HG03175 (cell line): ENCODE measurements around the gene SGPP2.
A peak's percentile ranks its signal among the peaks of the same experiment; 100 is the strongest.

Source experiments
- ATAC-seq: cut with Tn5 transposase; IDR thresholded peaks from one replicate; pipeline ENCODE4 v1.9.1; 2021; ENCODE audit warnings: mild to moderate bottlenecking, moderate library complexity; ENCODE audit not compliant: unreplicated experiment

The SGPP2 gene

DNA sequence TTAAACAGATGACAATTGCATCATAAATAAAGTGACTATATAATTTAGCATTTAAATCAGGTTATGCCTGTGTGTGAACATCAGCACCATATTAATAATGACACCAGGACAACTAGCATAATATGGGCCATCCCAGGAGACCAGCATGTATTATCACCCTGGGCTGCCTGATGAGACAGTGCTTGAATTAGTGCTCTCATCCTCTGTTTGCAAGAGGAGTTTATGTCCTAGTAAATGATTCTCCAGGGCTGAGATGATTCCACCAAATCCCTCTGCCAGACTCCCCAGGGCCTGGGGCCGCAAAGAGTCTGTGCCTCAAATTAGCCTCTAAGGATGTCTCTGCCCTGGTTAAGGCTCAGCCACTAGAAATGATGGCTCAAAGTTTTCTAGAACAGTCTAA is 97.7 kb downstream of the SGPP2 start:
- ATAC-seq, result no peak

DNA sequence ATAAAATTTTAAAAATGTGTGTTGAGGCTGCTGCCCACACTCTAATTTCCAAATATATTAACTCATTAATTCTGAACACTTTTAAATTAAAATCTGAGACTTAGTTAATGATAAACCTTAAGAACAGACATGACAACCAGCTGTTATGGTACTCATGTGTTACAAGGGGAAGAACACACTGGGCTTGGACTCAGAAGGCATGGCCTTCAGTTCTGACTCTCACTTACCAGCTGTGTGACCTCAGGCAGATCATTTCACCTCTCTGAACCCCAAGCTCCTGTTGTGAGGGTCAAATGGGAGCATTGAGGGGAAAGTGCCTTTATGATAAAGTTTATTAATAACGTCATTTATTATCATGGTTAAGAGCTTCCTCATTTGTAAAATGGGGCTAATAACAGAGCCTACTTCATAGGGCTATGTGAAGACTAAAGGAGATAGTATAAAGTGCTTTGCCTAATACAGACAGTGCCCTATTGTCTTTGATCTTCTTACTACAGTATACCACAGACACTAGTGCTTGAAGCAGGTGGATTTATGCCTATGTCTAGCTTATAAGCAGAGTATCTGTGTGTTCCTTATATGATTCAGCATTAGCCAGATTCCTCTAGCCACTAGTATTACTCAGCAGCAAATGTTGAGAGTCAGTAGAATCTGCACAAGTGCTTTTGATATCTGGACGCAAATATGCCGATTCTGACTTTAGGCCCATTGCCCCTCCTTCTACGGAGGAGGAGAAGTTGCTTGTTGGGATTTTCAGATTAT is 99.6 kb downstream of the SGPP2 start:
- peak; percentile 72 for ATAC-seq

DNA sequence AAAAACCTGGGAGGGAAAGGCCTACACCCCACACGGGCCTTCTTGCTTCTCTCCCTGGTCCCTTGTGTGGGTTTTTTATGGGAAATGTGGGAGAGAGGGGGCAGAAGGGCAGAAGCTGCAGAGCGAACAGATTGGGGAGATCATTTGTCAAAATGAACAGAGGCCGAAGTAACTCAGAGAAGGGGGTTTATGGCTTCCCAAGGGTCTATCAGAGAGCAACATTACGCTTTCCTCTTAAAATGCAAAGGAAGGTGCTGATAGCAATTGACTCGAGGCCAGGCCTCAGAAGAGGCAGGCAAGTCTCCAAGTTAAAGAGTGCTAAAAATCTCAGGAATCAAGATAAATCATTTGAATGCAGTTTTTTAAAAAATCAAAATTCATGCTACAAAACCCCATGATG is 101.5 kb downstream of the SGPP2 start:
- no peak for ATAC-seq

DNA sequence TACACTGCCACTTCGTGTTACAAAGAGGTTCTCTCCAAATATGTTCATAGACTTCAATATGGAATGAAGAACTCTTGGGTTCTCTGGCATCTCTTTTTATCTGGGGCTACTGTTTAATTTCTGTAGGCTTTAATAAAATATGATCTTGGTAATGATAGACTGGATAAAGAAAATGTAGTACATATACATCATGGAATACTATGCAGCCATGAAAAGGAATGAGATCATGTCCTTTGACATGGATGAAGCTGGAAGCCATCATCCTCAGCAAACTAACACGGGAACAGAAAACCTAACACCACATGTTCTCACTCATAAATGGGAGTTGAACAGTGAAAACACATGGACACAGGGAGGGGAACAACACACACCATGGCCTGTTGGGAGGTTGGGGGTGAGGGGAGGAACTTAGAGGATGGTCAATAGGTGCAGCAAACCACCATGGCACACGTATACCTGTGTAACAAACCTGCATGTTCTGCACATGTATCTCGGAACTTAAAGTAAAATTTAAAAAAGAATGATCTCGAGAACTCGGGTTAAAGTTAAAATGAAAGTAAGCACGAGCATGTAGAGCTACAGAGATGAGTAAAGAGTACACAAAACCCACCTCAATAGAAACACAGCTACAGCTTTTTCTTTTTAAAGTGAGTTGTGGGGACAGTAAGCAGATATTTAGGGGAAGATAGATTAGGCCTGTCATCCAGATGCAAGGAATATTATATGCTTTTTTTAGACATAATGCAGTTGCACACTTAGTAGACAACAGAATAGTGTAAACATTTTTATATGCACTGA is 102.3 kb downstream of the SGPP2 start:
- no peak for ATAC-seq

DNA sequence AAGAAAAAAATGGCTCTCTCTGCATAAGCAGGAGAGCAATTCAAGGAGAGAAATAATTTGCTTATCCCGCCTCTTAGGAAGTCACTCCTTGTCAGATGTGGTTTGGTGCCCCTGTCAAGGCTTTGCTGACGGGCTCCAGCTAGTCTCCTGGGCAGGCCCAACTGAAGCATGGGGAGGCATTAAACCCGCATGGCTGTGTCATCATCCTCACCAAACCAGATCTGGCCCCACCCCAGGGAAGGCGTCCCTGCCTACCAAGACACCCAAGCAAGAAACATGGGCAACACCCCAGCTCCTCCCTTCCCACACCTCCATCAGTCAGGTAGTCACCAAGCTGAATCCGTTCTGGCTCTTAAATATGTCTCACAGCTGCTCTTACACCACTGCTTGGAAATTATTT is 108.0 kb downstream of the SGPP2 start:
- no peak for ATAC-seq

DNA sequence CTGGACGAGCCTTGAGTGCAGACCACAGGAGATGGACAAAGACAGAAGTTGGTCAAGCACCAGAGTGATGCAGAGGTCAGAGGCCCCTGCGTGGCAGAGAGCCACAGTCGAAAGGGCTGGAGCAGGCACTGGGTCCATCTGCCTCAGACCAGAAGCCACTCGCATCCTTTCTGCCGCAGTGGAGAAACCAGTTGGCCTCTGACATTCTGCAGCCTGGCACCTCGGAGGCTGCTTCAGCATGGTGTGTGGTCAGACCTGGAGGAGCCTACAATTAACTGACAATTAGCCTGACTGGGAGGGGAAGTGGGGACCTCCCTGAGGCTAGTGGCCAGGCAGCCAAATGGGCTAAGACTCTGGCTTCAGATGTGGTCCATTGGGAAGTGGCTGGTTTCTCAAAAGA is 111.1 kb downstream of the SGPP2 start:
- no peak for ATAC-seq

DNA sequence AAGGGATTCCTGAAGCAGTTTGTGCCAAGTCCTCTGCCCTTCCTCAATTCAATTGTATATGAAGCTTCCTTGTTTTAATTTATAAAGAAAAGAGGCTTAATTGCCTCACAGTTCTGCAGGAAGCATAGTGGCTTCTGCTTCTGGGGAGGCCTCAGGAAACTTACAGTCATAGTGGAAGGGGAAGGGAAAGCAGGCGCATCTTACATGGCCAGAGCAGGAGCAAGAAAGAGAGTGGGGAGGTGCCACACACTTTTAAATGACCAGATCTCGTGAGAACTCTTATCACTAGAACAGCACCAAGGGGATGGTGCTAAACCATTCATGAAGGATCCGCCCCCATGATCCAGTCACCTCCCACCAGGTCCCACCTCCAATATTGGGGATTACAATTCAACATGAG is 114.2 kb downstream of the SGPP2 start:
- ATAC-seq, result peak; percentile 50

DNA sequence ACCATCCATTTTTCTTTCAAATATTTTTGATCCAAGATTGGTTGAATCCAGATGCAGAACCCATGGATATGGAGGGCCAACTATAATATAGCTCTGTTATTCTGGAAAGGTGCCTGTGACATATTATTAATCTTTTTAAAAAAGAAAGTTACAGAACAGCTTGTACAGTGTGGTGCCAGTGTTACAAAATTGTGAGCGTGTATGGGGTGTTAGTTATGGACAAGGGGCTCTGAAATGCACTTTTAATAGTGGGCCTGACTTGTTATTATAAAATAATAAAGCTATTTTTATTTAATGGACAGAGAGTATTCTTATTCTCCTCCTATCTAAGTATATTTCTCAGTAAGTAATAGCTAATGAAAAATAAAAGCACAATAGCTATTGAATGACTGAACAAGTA is 120.3 kb downstream of the SGPP2 start:
- ATAC-seq, result no peak

DNA sequence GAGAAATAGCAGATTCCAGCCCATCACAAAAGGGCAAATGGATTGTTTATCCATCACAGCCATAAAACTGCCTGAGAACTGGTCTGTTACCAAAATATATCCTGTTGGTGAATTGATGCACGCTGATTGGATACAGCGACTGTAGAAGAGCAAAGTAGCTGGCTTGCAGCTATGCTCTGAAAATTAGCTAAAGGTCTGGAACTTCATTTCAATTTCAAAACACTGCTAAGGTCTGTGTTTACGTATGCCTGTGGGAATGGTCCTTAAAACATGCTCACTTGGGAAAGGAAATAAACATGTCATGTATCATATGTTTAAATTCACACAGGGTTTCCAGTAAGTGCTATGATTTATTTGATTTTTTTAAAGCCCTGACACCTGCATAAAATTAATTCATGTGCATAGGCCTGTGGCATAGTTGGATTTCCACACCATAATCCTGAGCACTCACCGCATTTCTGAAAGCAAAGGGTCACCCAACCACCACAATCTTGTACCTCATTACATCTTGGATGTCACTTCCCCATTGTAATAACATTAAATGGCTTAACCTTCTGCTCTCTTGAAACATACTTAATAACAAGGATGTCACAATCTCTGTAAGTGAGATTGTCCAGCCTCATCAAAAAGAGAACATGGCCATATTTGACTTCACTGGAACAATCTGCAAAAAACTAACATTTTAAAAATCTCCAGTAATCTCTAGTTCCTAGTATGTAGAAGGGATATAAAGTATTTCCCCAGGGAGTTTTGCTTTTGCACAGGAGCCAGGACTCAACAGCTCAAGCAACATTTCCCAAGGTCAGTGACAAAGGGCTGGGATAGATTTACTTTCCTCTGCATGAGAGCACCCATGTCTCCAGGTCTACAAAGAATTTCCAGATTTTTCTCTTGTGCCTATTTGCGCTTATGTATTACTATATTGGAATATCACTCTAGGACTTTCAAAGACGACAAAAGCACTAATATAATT is 121.8 kb downstream of the SGPP2 start:
- no peak for ATAC-seq

DNA sequence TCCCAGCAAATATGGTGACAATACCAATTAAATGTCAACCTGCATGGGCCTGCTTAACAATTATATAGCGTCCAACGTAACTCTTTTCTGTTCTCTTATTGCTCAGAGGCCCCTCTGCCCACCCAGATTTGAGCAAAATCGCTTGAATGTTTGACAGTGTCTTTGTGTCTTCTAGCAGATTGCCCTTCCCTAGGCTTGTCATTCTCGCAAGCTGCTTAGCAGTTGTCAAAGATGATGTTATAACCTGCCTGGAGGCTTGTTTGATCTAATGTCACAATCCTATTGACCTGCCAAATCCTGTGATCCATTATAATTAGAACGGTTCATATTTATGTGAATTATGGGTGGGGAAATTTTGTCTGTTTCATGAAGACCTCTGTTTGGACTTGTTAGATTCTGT is 122.7 kb downstream of the SGPP2 start:
- no peak for ATAC-seq

DNA sequence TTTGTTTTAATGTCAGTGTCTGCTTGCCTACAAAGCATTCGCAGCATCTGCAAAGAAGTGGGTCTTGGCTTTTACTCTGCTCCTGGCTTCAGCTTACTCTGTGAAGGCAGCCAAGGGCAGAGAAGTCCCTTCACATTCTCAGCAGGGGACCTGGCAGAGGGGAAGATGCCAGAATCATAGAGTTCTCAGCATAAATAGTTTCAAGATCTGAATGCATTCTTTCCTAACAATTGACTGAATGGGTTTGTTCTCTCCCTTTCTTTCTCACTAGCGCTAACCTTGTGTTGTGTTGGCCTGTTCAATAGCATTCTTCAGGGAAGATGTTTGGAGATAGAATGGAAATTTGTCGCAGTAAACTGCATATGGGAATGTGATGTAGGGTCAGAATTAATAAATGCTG is 124.6 kb downstream of the SGPP2 start:
- ATAC-seq, result no peak

DNA sequence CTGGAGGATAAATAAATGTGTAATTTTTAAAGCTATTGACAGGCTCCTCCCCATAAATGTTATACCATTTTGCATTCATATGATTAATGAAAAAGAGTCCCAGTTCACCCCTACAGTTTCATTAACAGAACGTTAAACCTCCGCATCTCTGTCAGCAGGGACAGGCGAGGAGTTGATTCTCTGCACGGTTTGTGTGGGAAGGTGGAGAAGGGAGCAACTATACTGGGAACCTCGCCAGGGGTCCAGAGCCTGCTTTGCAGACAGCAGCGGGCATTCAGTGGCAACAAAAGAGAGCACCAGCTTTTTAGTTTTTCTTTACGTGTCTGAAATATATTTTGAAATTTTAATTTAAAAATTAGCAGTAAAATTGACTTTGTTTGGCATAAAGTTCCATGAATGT is 130.2 kb downstream of the SGPP2 start:
- ATAC-seq, result no peak

DNA sequence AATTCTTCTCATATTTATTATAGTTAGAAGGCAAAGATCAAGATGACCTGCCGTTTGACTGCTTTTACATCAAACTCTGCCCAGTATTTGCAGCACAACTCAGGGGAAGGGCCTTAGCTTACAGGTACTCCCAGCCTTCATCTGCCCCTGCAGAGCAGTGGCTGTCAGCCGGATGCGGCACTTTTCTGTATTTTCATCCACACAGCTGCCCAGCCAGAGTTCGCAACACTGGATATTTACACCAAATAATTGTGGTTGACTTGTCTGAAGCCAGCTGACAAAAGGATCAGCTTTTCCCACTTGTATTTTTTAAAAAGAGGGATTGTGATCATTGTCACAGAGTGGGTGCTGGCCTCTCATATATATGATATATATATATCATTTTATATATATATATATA is 136.8 kb downstream of the SGPP2 start:
- ATAC-seq, result no peak

DNA sequence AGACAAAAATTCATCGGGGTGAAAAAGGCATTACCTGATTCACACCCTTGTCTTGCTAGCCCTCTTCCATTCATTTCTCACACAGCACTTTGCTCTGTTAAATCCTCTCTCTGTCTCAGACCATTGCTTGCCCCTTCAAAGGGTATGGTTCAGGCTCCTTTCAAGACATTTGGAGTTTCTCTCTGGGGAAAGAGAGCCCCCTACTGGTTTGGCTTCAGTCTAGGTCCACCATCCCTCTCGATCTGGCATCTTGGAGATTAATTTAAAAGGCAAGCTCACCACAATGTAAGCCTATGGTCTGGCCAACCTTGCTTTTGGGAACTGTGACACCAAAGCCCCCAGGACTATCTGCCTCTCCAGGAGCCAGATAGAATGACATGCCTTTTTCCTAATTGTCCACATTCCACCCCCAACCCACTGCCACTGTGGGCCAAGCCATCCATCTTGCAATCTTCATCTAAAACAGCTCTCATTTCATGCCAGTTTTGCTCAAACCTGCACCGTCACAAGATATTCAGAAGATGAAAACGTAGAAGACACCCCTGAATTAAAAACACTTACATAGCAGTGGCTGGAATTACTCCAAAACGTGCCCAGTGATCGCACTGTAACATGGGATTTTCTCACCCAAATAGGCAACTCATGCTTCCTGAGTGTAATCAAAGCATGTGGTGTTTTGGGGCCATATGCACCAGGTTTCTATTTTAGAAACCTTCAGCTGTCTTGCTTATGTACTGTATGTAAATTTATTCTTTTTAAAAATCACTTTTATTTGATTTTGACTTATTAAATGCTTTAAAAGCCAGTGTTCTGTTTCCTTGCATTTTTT is 137.7 kb downstream of the SGPP2 start:
- peak; percentile 88 for ATAC-seq

DNA sequence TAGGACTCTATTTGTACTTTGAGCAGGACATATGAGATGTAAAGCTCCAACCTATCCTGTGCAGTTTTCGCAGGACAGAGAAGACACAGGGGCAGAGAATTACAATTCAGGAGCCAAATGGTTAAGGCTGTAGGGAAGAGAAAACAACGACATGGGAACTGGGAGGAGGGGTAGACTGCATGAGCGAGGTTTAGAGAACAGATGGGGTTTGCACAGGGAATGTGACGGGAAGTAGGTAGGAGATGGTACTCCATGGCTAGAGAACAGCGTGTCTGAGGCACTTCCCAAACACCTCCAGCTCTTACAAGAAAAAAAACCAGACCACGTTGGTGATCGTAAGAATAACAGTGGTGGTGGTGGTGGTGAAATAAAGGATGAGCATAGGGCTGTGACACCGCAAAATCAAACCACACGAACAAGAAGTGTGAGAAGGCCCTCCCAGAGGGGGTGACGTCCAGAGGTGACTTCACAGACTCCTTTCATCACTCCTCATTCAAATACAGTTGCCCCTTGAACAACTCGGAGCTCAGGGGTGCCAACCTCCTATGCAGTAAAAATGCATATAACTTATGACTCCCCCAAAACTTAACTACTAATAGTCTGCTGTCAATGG is 138.9 kb downstream of the SGPP2 start:
- ATAC-seq, result no peak

DNA sequence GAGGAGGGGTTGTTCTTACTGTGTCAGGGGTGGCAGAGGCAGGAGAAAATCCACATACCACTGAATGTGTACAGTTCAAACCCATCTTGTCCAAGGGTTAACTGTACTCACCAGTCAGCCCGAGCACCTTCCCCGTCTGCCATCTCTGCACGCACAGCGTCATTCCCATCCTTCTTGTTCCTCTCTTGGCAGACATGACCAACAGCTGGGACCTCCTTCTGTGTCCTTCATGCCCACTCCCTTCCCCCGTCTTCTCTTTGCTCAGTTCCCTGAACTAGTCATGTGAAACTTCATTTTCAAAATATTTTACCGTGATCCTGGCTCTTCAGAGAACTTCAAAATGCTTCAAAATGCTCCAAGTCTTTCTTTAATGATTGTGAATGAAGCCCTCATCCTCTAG is 139.6 kb downstream of the SGPP2 start:
- no peak for ATAC-seq

DNA sequence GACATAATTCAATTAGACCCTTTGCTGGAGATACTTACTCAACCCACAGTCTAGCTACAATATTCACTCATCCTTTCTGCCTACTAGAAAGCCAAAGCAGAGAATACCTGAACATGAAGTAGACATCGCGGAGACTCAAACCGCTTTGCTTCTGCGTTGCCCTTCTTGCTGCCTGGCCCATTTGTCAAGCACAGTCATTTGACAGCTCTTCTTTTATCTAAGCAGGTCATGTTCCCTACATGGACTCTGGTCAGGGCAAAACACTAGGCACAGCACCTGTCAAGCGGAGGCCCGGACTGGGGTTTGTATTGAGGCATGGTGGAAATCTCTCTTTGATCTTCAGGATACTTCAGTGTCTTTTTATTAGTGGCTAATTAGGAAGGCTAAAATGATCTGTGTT is 141.9 kb downstream of the SGPP2 start:
- no peak for ATAC-seq

DNA sequence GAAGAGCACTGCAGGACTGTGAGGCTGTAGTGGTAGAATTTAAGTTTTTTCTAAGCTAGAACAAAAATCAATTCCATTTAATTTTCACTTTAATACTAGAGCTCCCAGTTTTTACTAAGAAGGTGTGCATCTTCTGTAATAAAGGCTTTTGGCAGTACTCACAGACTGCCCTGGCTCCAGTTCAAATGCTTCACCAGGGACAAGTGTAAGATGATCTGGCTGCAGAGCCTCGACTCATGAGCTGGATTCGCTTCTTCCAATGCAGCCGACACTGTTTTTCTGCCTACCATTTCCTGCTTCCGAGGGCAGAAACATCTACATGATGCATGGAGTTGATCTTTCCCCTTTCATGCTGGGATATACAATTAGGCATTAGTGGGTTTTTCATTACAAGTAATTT is 144.5 kb downstream of the SGPP2 start:
- no peak for ATAC-seq

DNA sequence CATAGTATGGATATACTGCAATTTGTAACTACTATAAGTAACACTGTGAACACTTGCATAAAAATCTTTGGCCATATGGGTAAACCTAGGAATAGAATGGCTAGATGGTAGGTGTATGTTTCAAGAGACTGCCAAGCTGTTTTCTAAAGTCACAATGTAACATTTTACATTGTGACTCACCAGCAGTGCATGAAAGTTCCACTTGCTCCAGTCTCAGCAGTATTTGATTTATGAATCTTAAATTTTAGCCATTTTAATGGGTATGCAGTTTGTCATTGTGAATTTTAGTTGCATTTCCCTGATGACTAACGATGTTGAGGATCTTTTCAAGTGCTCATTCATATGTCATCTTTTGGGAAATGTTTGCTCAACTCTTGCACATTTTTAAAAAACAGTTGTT is 145.5 kb downstream of the SGPP2 start:
- ATAC-seq, result no peak

DNA sequence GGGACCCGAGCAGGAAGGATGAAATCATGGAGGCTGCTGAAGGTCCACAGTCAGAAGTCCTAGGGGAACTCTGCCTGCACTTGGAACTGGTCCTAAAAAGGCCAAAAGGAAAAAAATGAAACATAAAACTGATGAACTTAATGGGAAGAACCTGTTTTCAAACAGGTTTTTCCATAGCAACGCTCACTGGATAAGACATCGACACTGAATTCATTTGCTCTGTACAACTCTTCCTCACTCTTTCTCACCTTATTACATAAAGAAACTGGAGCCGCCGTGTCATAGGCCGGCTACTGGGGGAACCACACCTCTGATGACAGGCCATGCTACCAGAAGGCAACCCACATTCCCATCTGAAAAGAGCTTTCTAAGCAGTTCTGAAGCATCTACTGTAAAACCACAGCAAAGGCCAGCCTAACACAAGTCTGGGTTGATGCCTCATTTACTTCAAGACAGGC is 147.9 kb downstream of the SGPP2 start:
- ATAC-seq, result no peak
